Left lung (tissue), 10 donors: ENCODE data around the gene MAGT1. TPM values are rescaled to one million over a fixed set of nuclear protein-coding genes. Genes with fewer than 3 reads are reported as not detected.

Source experiments
- ATAC-seq: fragments of 200-7000 bp; cut with Tn5 transposase; one replicate; pipeline ENCODE4 v1.9.1; 2020; ENCODE audit warnings: moderate library complexity
- DNase-seq, 4 donors: peaks; one replicate each; pipeline ENCODE4 v3.0.0-alpha.2; 2013 to 2020
- H3K27ac ChIP-seq, 2 donors: fragments of 200-600 bp; sonication (generic) in 1 of 2; one replicate each; pipeline versions ENCODE4 v1.5.0 to v1.8.0; 2020 to 2021
- H3K27me3 ChIP-seq, 2 donors: fragments of 200-600 bp; sonication (generic) in 1 of 2; one replicate each; pipeline versions ENCODE4 v1.5.0 to v1.8.0; 2020 to 2021
- H3K36me3 ChIP-seq, 2 donors: fragments of 200-600 bp; sonication (generic) in 1 of 2; one replicate each; pipeline versions ENCODE4 v1.5.0 to v1.8.0; 2020 to 2021
- H3K4me1 ChIP-seq, 2 donors: fragments of 200-600 bp; one replicate each; pipeline ENCODE4 v1.8.0; 2021
- H3K4me3 ChIP-seq, 2 donors: fragments of 200-600 bp; sonication (generic) in 1 of 2; one replicate each; pipeline versions ENCODE4 v1.5.0 to v1.8.0; 2020 to 2021; ENCODE audit warnings: mild to moderate bottlenecking in 1 of 2
- H3K9me3 ChIP-seq, 2 donors: fragments of 200-600 bp; sonication (generic) in 1 of 2; one replicate each; pipeline versions ENCODE4 v1.5.0 to v1.8.0; 2020 to 2021
- intact Hi-C, 2 donors: fragments of 100-400 bp; cut with DNase I; formaldehyde crosslinking; loops; one replicate each; pipeline versions ENCODE4 v1.11.2 to v1.14.2; 2022
- polyA plus RNA-seq, 6 donors: library from polyadenylated mRNA; unstranded; fragments of 120-200 nt; gene quantifications; one replicate each; pipeline ENCODE4 v1.2.1, GENCODE V29; 2013; ENCODE audit not compliant: insufficient read length in 6 of 6
- total RNA-seq, 2 donors: library from RNA; stranded (reverse); fragmentation: NEBNext Ultra II Directional; extraction: Animal tissue kit (Norgen Biotek cat#: 25700); gene quantifications; one replicate each; pipeline ENCODE4 v1.2.1, GENCODE V29; 2021
- TF ChIP-seq, protein P1 (sequence below), 2 donors: fragments of 200-600 bp; sonication (generic) in 1 of 2; IDR thresholded peaks; one replicate each; pipeline versions ENCODE4 v1.5.0 to v1.8.0; 2021; ENCODE audit warnings: antibody characterized with exemption in 2 of 2
- donor health status: DM: no; HTN: yes; CAD: no.
- donor health status: DM: no; HTN: no; CAD: no.

Gene MAGT1
- total and polyA plus RNA-seq, 8 donors: 61.1 to 90.6 (median 72.1) TPM

DNA sequence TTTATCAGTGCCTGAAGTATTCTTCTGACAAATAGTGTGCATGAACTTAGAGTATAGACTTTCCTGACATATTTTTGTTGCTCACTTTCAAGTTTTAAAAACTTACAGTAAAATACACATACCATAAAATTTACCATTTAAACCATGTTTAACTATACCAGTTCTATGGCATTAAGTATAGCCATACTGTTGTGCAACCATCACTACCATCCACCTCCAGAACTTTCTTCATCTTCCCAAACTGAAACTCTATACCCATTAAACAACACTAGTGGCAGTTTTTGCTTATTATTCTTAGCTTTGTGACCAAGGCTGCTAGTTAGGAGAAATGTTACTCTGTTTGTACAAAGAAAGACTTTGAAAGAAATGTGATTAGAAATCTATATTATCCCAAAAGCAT is 41.1 kb upstream of the MAGT1 start:
- Histone ChIP-seq H3K4me3 (no peak overlapping the region), H3K9me3 (no peaks in the 10 kb centered on the region), H3K27ac (no peak overlapping the region), H3K4me1 (no peaks in the 10 kb centered on the region), H3K36me3 (no peaks in the 10 kb centered on the region), H3K27me3 (no peaks in the 10 kb centered on the region)
- ATAC-seq: no peak
- TF ChIP-seq, protein P1, sequence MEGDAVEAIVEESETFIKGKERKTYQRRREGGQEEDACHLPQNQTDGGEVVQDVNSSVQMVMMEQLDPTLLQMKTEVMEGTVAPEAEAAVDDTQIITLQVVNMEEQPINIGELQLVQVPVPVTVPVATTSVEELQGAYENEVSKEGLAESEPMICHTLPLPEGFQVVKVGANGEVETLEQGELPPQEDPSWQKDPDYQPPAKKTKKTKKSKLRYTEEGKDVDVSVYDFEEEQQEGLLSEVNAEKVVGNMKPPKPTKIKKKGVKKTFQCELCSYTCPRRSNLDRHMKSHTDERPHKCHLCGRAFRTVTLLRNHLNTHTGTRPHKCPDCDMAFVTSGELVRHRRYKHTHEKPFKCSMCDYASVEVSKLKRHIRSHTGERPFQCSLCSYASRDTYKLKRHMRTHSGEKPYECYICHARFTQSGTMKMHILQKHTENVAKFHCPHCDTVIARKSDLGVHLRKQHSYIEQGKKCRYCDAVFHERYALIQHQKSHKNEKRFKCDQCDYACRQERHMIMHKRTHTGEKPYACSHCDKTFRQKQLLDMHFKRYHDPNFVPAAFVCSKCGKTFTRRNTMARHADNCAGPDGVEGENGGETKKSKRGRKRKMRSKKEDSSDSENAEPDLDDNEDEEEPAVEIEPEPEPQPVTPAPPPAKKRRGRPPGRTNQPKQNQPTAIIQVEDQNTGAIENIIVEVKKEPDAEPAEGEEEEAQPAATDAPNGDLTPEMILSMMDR (IDR thresholded peaks at IDR 0.05): no peak
- intact Hi-C loops: no loop called here
- DNase-seq: no peak

DNA sequence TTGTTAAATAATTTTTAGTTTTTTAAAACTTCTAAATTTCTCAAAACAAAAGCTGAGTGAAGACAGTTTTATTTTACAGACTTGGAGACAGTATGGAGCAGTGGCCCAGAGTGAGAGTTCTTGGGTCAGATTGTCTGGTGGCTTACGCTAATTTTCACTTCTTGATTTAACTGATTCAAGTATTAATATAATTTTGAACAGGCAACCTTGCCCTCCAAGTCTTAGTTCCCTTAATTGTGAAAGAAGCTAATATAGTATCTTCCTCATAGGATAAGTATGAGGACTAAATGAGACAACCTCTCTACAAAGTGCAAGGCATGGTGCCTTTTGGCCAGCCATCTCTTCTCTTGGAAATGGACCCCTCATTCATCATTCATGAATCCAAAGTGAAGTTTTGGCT is 40.7 kb upstream of the MAGT1 start:
- Histone ChIP-seq H3K27me3 (no peaks in the 10 kb centered on the region), H3K4me1 (no peaks in the 10 kb centered on the region), H3K4me3 (no peak overlapping the region), H3K9me3 (no peaks in the 10 kb centered on the region), H3K36me3 (no peaks in the 10 kb centered on the region), H3K27ac (no peak overlapping the region)
- ATAC-seq: no peak
- intact Hi-C loops: no loop called here
- no peak for DNase-seq
- TF ChIP-seq, protein P1 (IDR thresholded peaks at IDR 0.05): no peak

GRCh38 chrX:77930581-77930980 is 35.3 kb upstream of the MAGT1 start:
- TF ChIP-seq, protein P1 (IDR thresholded peaks at IDR 0.05): no peak
- intact Hi-C loops: no loop called here
- no peaks in the 10 kb centered on the region for H3K36me3 ChIP-seq
- DNase-seq (no peak), ATAC-seq (no peak)
- no peak overlapping the region for H3K27ac ChIP-seq
- H3K4me3 ChIP-seq: no peak overlapping the region
- H3K9me3 ChIP-seq: no peaks in the 10 kb centered on the region
- no peaks in the 10 kb centered on the region for H3K27me3 ChIP-seq
- H3K4me1 ChIP-seq: peaks cover 0 to 6% of the 10 kb centered on the region in 2 donors

GRCh38 chrX:77925764-77926163 is 30.5 kb upstream of the MAGT1 start:
- peaks cover 0 to 10% of the 10 kb centered on the region in 2 donors for H3K4me1 ChIP-seq
- no peaks in the 10 kb centered on the region for H3K36me3 ChIP-seq
- H3K27ac ChIP-seq: no peak overlapping the region
- H3K27me3 ChIP-seq: no peaks in the 10 kb centered on the region
- ATAC-seq: no peak
- H3K9me3 ChIP-seq: no peaks in the 10 kb centered on the region
- intact Hi-C loops: no loop called here
- TF ChIP-seq, protein P1 (IDR thresholded peaks at IDR 0.05): no peak
- no peak overlapping the region for H3K4me3 ChIP-seq
- no peak for DNase-seq

GRCh38 chrX:77924320-77924859 is 29.2 kb upstream of the MAGT1 start:
- H3K36me3 ChIP-seq: no peaks in the 10 kb centered on the region
- no peaks in the 10 kb centered on the region for H3K9me3 ChIP-seq
- no peaks in the 10 kb centered on the region for H3K27me3 ChIP-seq
- peaks cover 0 to 10% of the 10 kb centered on the region in 2 donors for H3K4me1 ChIP-seq
- intact Hi-C loops: no loop called here
- no peak overlapping the region for H3K27ac ChIP-seq
- TF ChIP-seq, protein P1 (IDR thresholded peaks at IDR 0.05): no peak
- H3K4me3 ChIP-seq: no peak overlapping the region
- DNase-seq (no peak), ATAC-seq (no peak)
